ENCODE results near the gene UBE2E1. TPM values are rescaled to one million over a fixed set of nuclear protein-coding genes. Genes with fewer than 3 reads are reported as not detected.
A peak's percentile ranks its signal among the peaks of the same experiment; 100 is the strongest.

The UBE2E1 gene
- total and polyA plus RNA-seq, 10 donors = 62.6 to 106 (median 91.2) TPM

- Histone ChIP-seq H3K27me3 (replicated peaks in 1 of 7) (no peaks in the 10 kb centered on the region), H3K4me3 (no peak overlapping the region), H3K9me3 (no peaks in the 10 kb centered on the region), H3K4me1 (peaks cover 17 to 42% (median 34%) of the 10 kb centered on the region in 6 donors), H3K27ac (no peak overlapping the region), H3K36me3 (peaks cover 0 to 35% (median 12%) of the 10 kb centered on the region in 6 donors)
- WGBS, 5 donors = 77 to 86% (median 81%) methylated on average over 3 of the region's 3 CpGs
- TF ChIP-seq POLR2A (IDR thresholded peaks at IDR 0.05) (no peak), POLR2AphosphoS5 (IDR thresholded peaks at IDR 0.05) (no peak), CTCF (IDR thresholded peaks at IDR 0.05 in 8 of 11, conservative IDR thresholded peaks at IDR 0.05 in 3 of 11) (no peak)
- no peak for DNase-seq
- intact Hi-C loops (cut with DNase I; ENCODE audit: low total_unique reads) = no loop called here
Observed at GRCh38 chr3:23913873-23914743, 108.4 kb downstream of the UBE2E1 start.

GRCh38 chr3:23915537-23916108, 109.9 kb downstream of the UBE2E1 start:
- 42 to 52% (median 47%) methylated on average over 7 of the region's 7 CpGs for whole genome bisulfite sequencing, 5 donors
- intact Hi-C loops (cut with DNase I; ENCODE audit: low total_unique reads) = no loop called here
- TF ChIP-seq POLR2AphosphoS5 (IDR thresholded peaks at IDR 0.05) (peak in 1 of 3 donors; percentile 29), CTCF (IDR thresholded peaks at IDR 0.05 in 8 of 11, conservative IDR thresholded peaks at IDR 0.05 in 3 of 11) (no peak)

GRCh38 chr3:23916152-23916885, 110.6 kb downstream of the UBE2E1 start:
- TF ChIP-seq POLR2AphosphoS5 (IDR thresholded peaks at IDR 0.05) (no peak), CTCF (IDR thresholded peaks at IDR 0.05 in 8 of 11, conservative IDR thresholded peaks at IDR 0.05 in 3 of 11) (no peak), POLR2A (IDR thresholded peaks at IDR 0.05) (no peak)
- DNase-seq = no peak
- H3K4me1 ChIP-seq = peaks cover 28 to 59% (median 51%) of the 10 kb centered on the region in 6 donors
- H3K9me3 ChIP-seq = no peaks in the 10 kb centered on the region
- 1 to 4% (median 2%) methylated on average over 26 to 48 of the region's 48 CpGs for WGBS, 5 donors
- no peaks in the 10 kb centered on the region for H3K27me3 ChIP-seq (replicated peaks in 1 of 7)
- H3K36me3 ChIP-seq = peaks cover 0 to 35% (median 27%) of the 10 kb centered on the region in 6 donors
- peak overlapping the region; percentile 91 to 99 (median 97) for H3K27ac ChIP-seq
- peak overlapping the region; percentile 57 to 99 (median 83) for H3K4me3 ChIP-seq
- intact Hi-C loops (cut with DNase I; ENCODE audit: low total_unique reads) = no loop called here

More at GRCh38 chr3:23915537-23916108, 109.9 kb downstream of the UBE2E1 start:
- Histone ChIP-seq H3K36me3 (peaks cover 0 to 35% (median 21%) of the 10 kb centered on the region in 6 donors), H3K4me3 (peak overlapping the region in 6 of 8 donors; percentile 57 to 99 (median 84)), H3K9me3 (no peaks in the 10 kb centered on the region), H3K27me3 (replicated peaks in 1 of 7) (no peaks in the 10 kb centered on the region), H3K4me1 (peaks cover 28 to 57% (median 48%) of the 10 kb centered on the region in 6 donors), H3K27ac (peak overlapping the region in 7 of 8 donors; percentile 92 to 99 (median 98))
- DNase-seq = no peak
